Measurements from ENCODE around the gene FARS2. TPM values are rescaled to one million over a fixed set of nuclear protein-coding genes. Genes with fewer than 3 reads are reported as not detected.

The FARS2 gene
- total and polyA plus RNA-seq, 12 donors: 7.6 to 22.4 (median 20.8) TPM

GRCh38 chr6:5639193-5639592 lies 377.9 kb downstream of the FARS2 start:
- Histone ChIP-seq H3K9me3 (peaks cover 0 to 18% (median 10%) of the 10 kb centered on the region in 11 donors), H3K36me3 (no peaks in the 10 kb centered on the region), H3K4me1 (peaks cover 0 to 15% (median 3%) of the 10 kb centered on the region in 9 donors), H3K4me3 (no peak overlapping the region), H3K27me3 (no peaks in the 10 kb centered on the region), H3K27ac (peak overlapping the region in 4 of 10 donors; percentile 27 to 41 (median 36))
- no peak for TF ChIP-seq CTCF (IDR thresholded peaks at IDR 0.05)
- DNase-seq: no peak
- 95 to 98% methylated on average over 2 of the region's 2 CpGs for WGBS, 2 donors
- intact Hi-C loops (cut with DNase I): no loop called here
- ATAC-seq: no peak

- intact Hi-C loops (cut with DNase I): no loop called here
- H3K27me3 ChIP-seq: no peaks in the 10 kb centered on the region
- no peak overlapping the region for H3K4me3 ChIP-seq
- no peak for ATAC-seq
- no peak overlapping the region for H3K27ac ChIP-seq
- no peaks in the 10 kb centered on the region for H3K36me3 ChIP-seq
- H3K4me1 ChIP-seq: peaks cover 0 to 19% (median 5%) of the 10 kb centered on the region in 9 donors
- 98 to 100% methylated on average over 4 of the region's 4 CpGs for WGBS, 2 donors
- no peak for DNase-seq
- no peak for TF ChIP-seq CTCF (IDR thresholded peaks at IDR 0.05)
- peaks cover 0 to 18% (median 10%) of the 10 kb centered on the region in 11 donors for H3K9me3 ChIP-seq
Measured at GRCh38 chr6:5640614-5641013, 379.3 kb downstream of the FARS2 start.

GRCh38 chr6:5644523-5645185 lies 383.3 kb downstream of the FARS2 start:
- peak overlapping the region in 1 of 10 donors; percentile 23 for H3K27ac ChIP-seq
- WGBS, 2 donors: 91% methylated on average over 4 of the region's 4 CpGs
- peaks cover 0 to 23% (median 5%) of the 10 kb centered on the region in 9 donors for H3K4me1 ChIP-seq
- no peak overlapping the region for H3K4me3 ChIP-seq
- peak in 3 of 8 donors; percentile 14 to 38 (median 23) for ATAC-seq
- intact Hi-C loops (cut with DNase I): no loop called here
- H3K9me3 ChIP-seq: peaks cover 0 to 16% (median 10%) of the 10 kb centered on the region in 11 donors
- no peaks in the 10 kb centered on the region for H3K27me3 ChIP-seq
- DNase-seq: no peak
- TF ChIP-seq CTCF (IDR thresholded peaks at IDR 0.05): no peak
- H3K36me3 ChIP-seq: no peaks in the 10 kb centered on the region

- WGBS, 2 donors: 58 to 63% methylated on average over 13 of the region's 13 CpGs
- Histone ChIP-seq H3K27ac (peak overlapping the region in 1 of 10 donors; percentile 23), H3K27me3 (no peaks in the 10 kb centered on the region), H3K4me3 (no peak overlapping the region), H3K4me1 (peaks cover 0 to 25% (median 5%) of the 10 kb centered on the region in 9 donors), H3K9me3 (peaks cover 0 to 6% (median 4%) of the 10 kb centered on the region in 11 donors), H3K36me3 (no peaks in the 10 kb centered on the region)
- TF ChIP-seq CTCF (IDR thresholded peaks at IDR 0.05): no peak
- no peak for DNase-seq
- intact Hi-C loops (cut with DNase I): no loop called here
- peak in 2 of 8 donors; percentile 24 to 44 for ATAC-seq
Measured at GRCh38 chr6:5645328-5646290, 384.3 kb downstream of the FARS2 start.

Measured in heart right ventricle (tissue), 16 donors.